Measurements from ENCODE around the gene INTS14.

- TF ChIP-seq CTCF (IDR thresholded peaks at IDR 0.05; ENCODE audit: borderline replicate concordance, extremely low read depth, low read length, poor library complexity, severe bottlenecking) (no peak), EZH2 (IDR thresholded peaks at IDR 0.05; ENCODE audit: borderline replicate concordance, low read depth, low read length, severe bottlenecking) (no peak)
Observed at GRCh38 chr15:65598468-65598867, 12.5 kb downstream of the INTS14 start.
